Smooth muscle cell (in vitro differentiated cells): Measurements from ENCODE around the gene PYGB. TPM values are rescaled to one million over a fixed set of nuclear protein-coding genes. Genes with fewer than 3 reads are reported as not detected.
"Not testable (repeated sequence)": the region's sequence is repeated elsewhere in the genome, so short reads cannot be mapped to it uniquely, and the experiment has no call there.

Experiments
- DNase-seq: peaks from one replicate; lab custom pipeline; 2025; ENCODE audit not compliant: unreplicated experiment; lab: John Stamatoyannopoulos, UW
- H2AFZ ChIP-seq: fragments of 200-600 bp; sonication (generic); 2 replicates; pipeline ENCODE4 v1.6.0; 2016; ENCODE audit warnings: antibody characterized with exemption, low read depth, mild to moderate bottlenecking
- H3F3A ChIP-seq: fragments of 200-600 bp; sonication (generic); 2 replicates; pipeline ENCODE4 v1.6.0; 2017; ENCODE audit warnings: antibody characterized with exemption, low read depth
- H3K27ac ChIP-seq: fragments of 200-600 bp; sonication (generic); 2 replicates; pipeline ENCODE4 v1.5.1; 2016; ENCODE audit warnings: low read depth, mild to moderate bottlenecking
- H3K27me3 ChIP-seq: fragments of 200-600 bp; sonication (generic); 2 replicates; pipeline ENCODE4 v1.6.1; 2016; ENCODE audit warnings: low read depth, mild to moderate bottlenecking
- H3K36me3 ChIP-seq: fragments of 200-600 bp; sonication (generic); 2 replicates; pipeline ENCODE4 v1.5.1; 2016; ENCODE audit warnings: low read depth
- H3K4me1 ChIP-seq: fragments of 200-600 bp; sonication (generic); 2 replicates; pipeline ENCODE4 v1.5.1; 2016; ENCODE audit warnings: low read depth
- H3K4me2 ChIP-seq: fragments of 200-600 bp; sonication (generic); 2 replicates; pipeline ENCODE4 v1.6.0; 2016; ENCODE audit warnings: mild to moderate bottlenecking
- H3K4me3 ChIP-seq: fragments of 200-600 bp; sonication (generic); 2 replicates; pipeline ENCODE4 v1.5.1; 2016; ENCODE audit warnings: mild to moderate bottlenecking
- H3K79me2 ChIP-seq: fragments of 200-600 bp; sonication (generic); 2 replicates; pipeline ENCODE4 v1.6.0; 2016; ENCODE audit warnings: low read depth, mild to moderate bottlenecking
- H3K9ac ChIP-seq: fragments of 200-600 bp; sonication (generic); 2 replicates; pipeline ENCODE4 v1.6.0; 2016; ENCODE audit warnings: low read depth
- H3K9me3 ChIP-seq: fragments of 200-600 bp; sonication (generic); replicated peaks from 2 replicates; pipeline ENCODE4 v1.5.1; 2016; ENCODE audit warnings: low read depth
- H4K20me1 ChIP-seq: fragments of 200-600 bp; sonication (generic); 2 replicates; pipeline ENCODE4 v1.6.0; 2016; ENCODE audit warnings: low read depth
- WGBS: methylation state at CpG from one replicate; pipeline ENCODE4 v1.1.7; 2016; ENCODE audit warnings: low lambda C conversion rate; 5-methylcytosine and 5-hydroxymethylcytosine counted together
- polyA plus RNA-seq: library from polyadenylated mRNA; unstranded; fragments of >200 nt; fragmentation: Nextera tagmentation; extraction: Ambion mirVana; gene quantifications from 2 replicates; pipeline ENCODE4 v1.2.1, GENCODE V29; 2016
- total RNA-seq: library from RNA; depleted of rRNA; stranded (reverse); fragments of >200 nt; gene quantifications from 2 replicates; pipeline ENCODE4 v1.2.3, GENCODE V29; 2014
- TF ChIP-seq, protein P1 (sequence below): fragments of 200-600 bp; sonication (generic); IDR thresholded peaks from 2 replicates; pipeline ENCODE4 v1.5.1; 2017; ENCODE audit warnings: borderline replicate concordance, mild to moderate bottlenecking, antibody characterized with exemption; ENCODE audit not compliant: insufficient read depth, poor library complexity, severe bottlenecking

PYGB gene
- total and polyA plus RNA-seq, 2 experiments from 2014 or later, result 31.8 to 39.4 TPM

GRCh38 chr20:25258476-25258805 is 10.6 kb downstream of the PYGB start:
- no peak overlapping the region for H3K4me2 ChIP-seq
- peaks cover 54% of the 10 kb centered on the region for H4K20me1 ChIP-seq
- H3K9me3 ChIP-seq, result no peaks in the 10 kb centered on the region
- peaks cover 29% of the 10 kb centered on the region for H3K79me2 ChIP-seq
- 93% methylated on average over 8 of the region's 8 CpGs for WGBS
- no peaks in the 10 kb centered on the region for H3K36me3 ChIP-seq
- H3K9ac ChIP-seq, result no peak overlapping the region
- H3K4me1 ChIP-seq, result peaks cover 18% of the 10 kb centered on the region
- no peak overlapping the region for H3K4me3 ChIP-seq
- H3K27ac ChIP-seq, result no peak overlapping the region
- no peak for DNase-seq
- no peak overlapping the region for H2AFZ ChIP-seq
- TF ChIP-seq, protein P1, sequence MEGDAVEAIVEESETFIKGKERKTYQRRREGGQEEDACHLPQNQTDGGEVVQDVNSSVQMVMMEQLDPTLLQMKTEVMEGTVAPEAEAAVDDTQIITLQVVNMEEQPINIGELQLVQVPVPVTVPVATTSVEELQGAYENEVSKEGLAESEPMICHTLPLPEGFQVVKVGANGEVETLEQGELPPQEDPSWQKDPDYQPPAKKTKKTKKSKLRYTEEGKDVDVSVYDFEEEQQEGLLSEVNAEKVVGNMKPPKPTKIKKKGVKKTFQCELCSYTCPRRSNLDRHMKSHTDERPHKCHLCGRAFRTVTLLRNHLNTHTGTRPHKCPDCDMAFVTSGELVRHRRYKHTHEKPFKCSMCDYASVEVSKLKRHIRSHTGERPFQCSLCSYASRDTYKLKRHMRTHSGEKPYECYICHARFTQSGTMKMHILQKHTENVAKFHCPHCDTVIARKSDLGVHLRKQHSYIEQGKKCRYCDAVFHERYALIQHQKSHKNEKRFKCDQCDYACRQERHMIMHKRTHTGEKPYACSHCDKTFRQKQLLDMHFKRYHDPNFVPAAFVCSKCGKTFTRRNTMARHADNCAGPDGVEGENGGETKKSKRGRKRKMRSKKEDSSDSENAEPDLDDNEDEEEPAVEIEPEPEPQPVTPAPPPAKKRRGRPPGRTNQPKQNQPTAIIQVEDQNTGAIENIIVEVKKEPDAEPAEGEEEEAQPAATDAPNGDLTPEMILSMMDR, result no peak
- no peaks in the 10 kb centered on the region for H3K27me3 ChIP-seq
- peaks cover 4% of the 10 kb centered on the region for H3F3A ChIP-seq

DNA sequence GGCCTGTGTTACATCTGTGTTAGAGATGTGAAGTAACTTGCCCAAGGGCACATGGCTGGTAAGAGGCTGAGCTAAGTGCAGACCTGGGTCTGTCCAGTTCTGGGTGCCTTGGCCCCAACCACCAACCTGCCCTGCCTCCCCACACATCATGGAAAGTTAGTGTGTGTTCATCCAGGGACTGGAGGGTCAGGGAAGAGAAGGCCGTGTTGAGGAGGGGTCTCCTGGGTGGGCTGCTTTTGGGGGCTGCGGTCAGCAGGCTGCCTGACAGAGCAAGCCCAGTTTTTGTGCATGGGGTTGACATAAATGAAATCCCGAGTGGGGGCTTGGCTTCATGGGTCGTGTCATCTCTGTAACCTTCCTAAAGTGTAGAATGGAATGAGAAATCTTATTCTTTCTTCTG is 10.9 kb downstream of the PYGB start:
- no peak overlapping the region for H3K27ac ChIP-seq
- WGBS, result 81% methylated on average over 4 of the region's 4 CpGs
- H3K79me2 ChIP-seq, result peaks cover 29% of the 10 kb centered on the region
- no peak overlapping the region for H3K4me2 ChIP-seq
- no peak for DNase-seq
- no peak overlapping the region for H3K4me3 ChIP-seq
- H3K4me1 ChIP-seq, result peaks cover 15% of the 10 kb centered on the region
- H3K36me3 ChIP-seq, result no peaks in the 10 kb centered on the region
- no peaks in the 10 kb centered on the region for H3K27me3 ChIP-seq
- no peak overlapping the region for H3K9ac ChIP-seq
- H4K20me1 ChIP-seq, result peaks cover 50% of the 10 kb centered on the region
- no peak overlapping the region for H2AFZ ChIP-seq
- TF ChIP-seq, protein P1, result no peak
- no peaks in the 10 kb centered on the region for H3K9me3 ChIP-seq
- H3F3A ChIP-seq, result no peaks in the 10 kb centered on the region

GRCh38 chr20:25259358-25259757 is 11.5 kb downstream of the PYGB start:
- Histone ChIP-seq H3F3A (no peaks in the 10 kb centered on the region), H3K9me3 (no peaks in the 10 kb centered on the region), H4K20me1 (peaks cover 45% of the 10 kb centered on the region), H3K4me1 (peaks cover 10% of the 10 kb centered on the region), H3K4me2 (no peak overlapping the region), H3K27ac (no peak overlapping the region), H2AFZ (no peak overlapping the region), H3K36me3 (no peaks in the 10 kb centered on the region), H3K9ac (no peak overlapping the region), H3K79me2 (peaks cover 29% of the 10 kb centered on the region), H3K27me3 (no peaks in the 10 kb centered on the region), H3K4me3 (no peak overlapping the region)
- WGBS, result 98% methylated on average over 8 of the region's 12 CpGs
- TF ChIP-seq, protein P1, result no peak
- DNase-seq, result no peak

- Histone ChIP-seq H3K9me3 (no peaks in the 10 kb centered on the region), H2AFZ (no peak overlapping the region), H3K4me2 (no peak overlapping the region), H3K4me3 (no peak overlapping the region), H3F3A (no peaks in the 10 kb centered on the region), H3K27ac (no peak overlapping the region), H3K27me3 (no peaks in the 10 kb centered on the region), H3K79me2 (peaks cover 29% of the 10 kb centered on the region), H3K36me3 (no peaks in the 10 kb centered on the region), H4K20me1 (peaks cover 41% of the 10 kb centered on the region), H3K9ac (no peak overlapping the region), H3K4me1 (peaks cover 6% of the 10 kb centered on the region)
- DNase-seq, result no peak
- 94% methylated on average over 9 of the region's 9 CpGs for WGBS
- TF ChIP-seq, protein P1, result no peak
Observed at GRCh38 chr20:25259788-25260254, 11.9 kb downstream of the PYGB start.

DNA sequence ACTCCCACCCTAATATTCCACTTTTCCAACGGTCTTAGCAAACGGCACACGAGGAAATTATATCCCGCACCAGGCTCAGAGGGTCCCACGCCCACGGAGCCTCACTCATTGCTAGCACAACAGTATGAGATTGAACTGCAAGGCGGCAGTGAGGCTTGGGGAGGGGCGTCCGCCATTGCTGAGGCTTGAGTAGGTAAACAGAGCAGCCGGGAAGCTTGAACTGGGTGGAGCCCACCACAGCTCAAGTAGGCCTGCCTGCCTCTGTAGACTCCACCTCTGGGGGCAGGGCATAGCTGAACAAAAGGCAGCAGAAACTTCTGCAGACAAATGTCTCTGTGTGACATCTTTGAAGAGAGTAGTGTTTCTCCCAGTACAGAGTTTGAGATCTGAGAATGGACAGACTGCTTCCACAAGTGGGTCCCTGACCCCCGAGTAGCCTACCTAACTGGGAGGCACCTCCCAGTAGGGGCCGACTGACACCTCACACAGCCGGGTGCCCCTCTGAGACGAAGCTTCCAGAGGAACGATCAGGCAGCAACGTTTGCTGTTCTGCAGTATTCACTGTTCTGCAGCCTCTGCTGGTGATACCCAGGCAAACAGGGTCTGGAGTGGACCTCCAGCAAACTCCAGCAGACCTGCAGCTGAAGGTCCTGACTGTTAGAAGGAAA is 13.0 kb downstream of the PYGB start:
- not testable (repeated sequence) for H3K27me3 ChIP-seq, H3K9ac ChIP-seq, H3K36me3 ChIP-seq, H3K4me1 ChIP-seq, H3F3A ChIP-seq, DNase-seq, H3K4me2 ChIP-seq, H3K27ac ChIP-seq, H2AFZ ChIP-seq, H3K9me3 ChIP-seq, H3K4me3 ChIP-seq
- WGBS, result 96% methylated on average over 16 of the region's 16 CpGs
- Histone ChIP-seq H4K20me1 (peaks cover 30% of the 10 kb centered on the region), H3K79me2 (peaks cover 26% of the 10 kb centered on the region)
